ENCODE data around the gene CPD. TPM values are rescaled to one million over a fixed set of nuclear protein-coding genes. Genes with fewer than 3 reads are reported as not detected.

CPD gene
- polyA plus RNA-seq, 2 of the 4 experiments (the other 2 are of a cell fraction): 22.4 to 83.3 TPM

- Histone ChIP-seq H3K27ac (peak overlapping the region; percentile 84 to 93; a peak in 5 of 6 replicates), H3K9me3 (no peaks in the 10 kb centered on the region), H3K4me1 (peaks cover 62% of the 10 kb centered on the region), H3K4me3 (no peak overlapping the region), H3K4me2 (peak overlapping the region; percentile 81)
- FAIRE-seq: no peak
- ChIA-PET CTCF (interaction anchor here (0.8 to 5.0 kb wide), 5 partner anchors 37 to 570 kb away, joined by 3 to 35 read pairs (median 3); no protein-coding TSS in a partner anchor), POLR2A (interaction anchor here (0.7 to 1.8 kb wide), 3 partner anchors 16 to 99 kb away, joined by 3 to 5 read pairs (median 4); partner anchors contain the start of gene GOSR1)
- TF ChIP-seq EHF (CRISPR knock-in tag; IDR thresholded peaks at IDR 0.05) (no peak), JUN (IDR thresholded peaks at IDR 0.05) (no peak), KDM1A (IDR thresholded peaks at IDR 0.05; ENCODE audit: low read depth) (no peak), RAD21 (conservative IDR thresholded peaks at IDR 0.05 in 1 of 2, IDR thresholded peaks at IDR 0.05 in 1 of 2) (no peak), NR3C1 (IDR thresholded peaks at IDR 0.05) (no peak), NPAS2 (CRISPR knock-in tag; IDR thresholded peaks at IDR 0.05; ENCODE audit: borderline replicate concordance) (no peak), POLR2A (IDR thresholded peaks at IDR 0.05; ENCODE audit: low read length) (no peak), BCL3 (IDR thresholded peaks at IDR 0.05) (no peak), FOSB (CRISPR knock-in tag; IDR thresholded peaks at IDR 0.05) (no peak), ESRRA (IDR thresholded peaks at IDR 0.05; ENCODE audit: borderline replicate concordance, low read length) (no peak), ATOH8 (CRISPR knock-in tag; IDR thresholded peaks at IDR 0.05; ENCODE audit: low read depth) (no peak), BHLHE40 (IDR thresholded peaks at IDR 0.05; ENCODE audit: low read depth, low read length) (no peak), HES2 (IDR thresholded peaks at IDR 0.05) (no peak), RARB (CRISPR knock-in tag; IDR thresholded peaks at IDR 0.05) (no peak), USF2 (IDR thresholded peaks at IDR 0.05) (no peak), ZC3H11A (IDR thresholded peaks at IDR 0.05) (no peak)
- no peak for ATAC-seq
- DNase-seq (ENCODE audit: low read depth in 1 of 2, low spot score in 1 of 2): no peak
- 78% methylated on average over 11 of the region's 11 CpGs for WGBS (ENCODE audit: missing lambda C conversion rate)
These were observed 1.0 kb upstream of the CPD start for GRCh38 chr17:30377574-30378240.

- ChIA-PET POLR2A (interaction anchor here (0.7 to 1.8 kb wide), 2 partner anchors 18 to 99 kb away, joined by 4 to 5 read pairs; partner anchors contain the start of gene GOSR1), CTCF (interaction anchor here (0.8 to 5.0 kb wide), 3 partner anchors 38 to 571 kb away, joined by 3 to 35 read pairs (median 5); no protein-coding TSS in a partner anchor)
- DNase-seq (ENCODE audit: low read depth in 1 of 2, low spot score in 1 of 2) (no peak), FAIRE-seq (no peak), ATAC-seq (peak; percentile 1 to 3; a peak in 2 of 6 replicates)
- H3K9me3 ChIP-seq: no peaks in the 10 kb centered on the region
- 45% methylated on average over 31 of the region's 31 CpGs for WGBS (ENCODE audit: missing lambda C conversion rate)
- peaks cover 65% of the 10 kb centered on the region for H3K4me1 ChIP-seq
- TF ChIP-seq BHLHE40 (IDR thresholded peaks at IDR 0.05; ENCODE audit: low read depth, low read length) (no peak), ZSCAN20 (CRISPR knock-in tag; IDR thresholded peaks at IDR 0.05) (no peak), POLR2AphosphoS2 (conservative IDR thresholded peaks at IDR 0.05; ENCODE audit: low read length) (no peak), CEBPB (IDR thresholded peaks at IDR 0.05) (no peak), FOXS1 (CRISPR knock-in tag; IDR thresholded peaks at IDR 0.05) (no peak), SMC3 (IDR thresholded peaks at IDR 0.05) (no peak), ZFP36 (IDR thresholded peaks at IDR 0.05; ENCODE audit: borderline replicate concordance, partially characterized antibody) (no peak), USF2 (IDR thresholded peaks at IDR 0.05) (no peak), HES2 (IDR thresholded peaks at IDR 0.05) (no peak), GATA3 (IDR thresholded peaks at IDR 0.05; ENCODE audit: borderline replicate concordance) (no peak), NPAS2 (CRISPR knock-in tag; IDR thresholded peaks at IDR 0.05; ENCODE audit: borderline replicate concordance) (no peak), POLR2A (IDR thresholded peaks at IDR 0.05; ENCODE audit: low read length) (no peak), SREBF2 (IDR thresholded peaks at IDR 0.05) (no peak), ZC3H11A (IDR thresholded peaks at IDR 0.05) (no peak), JUN (IDR thresholded peaks at IDR 0.05) (no peak), HOXB13 (CRISPR knock-in tag; IDR thresholded peaks at IDR 0.05; ENCODE audit: low read depth) (no peak), ESRRA (IDR thresholded peaks at IDR 0.05; ENCODE audit: borderline replicate concordance, low read length) (no peak), HOXB5 (CRISPR knock-in tag; IDR thresholded peaks at IDR 0.05) (no peak), KDM5A (IDR thresholded peaks at IDR 0.05) (no peak)
- H3K4me3 ChIP-seq: peak overlapping the region; percentile 88
- H3K27ac ChIP-seq: peak overlapping the region; percentile 84 to 93
- H3K4me2 ChIP-seq: peak overlapping the region; percentile 81
These were observed 394 bp upstream of the CPD start for GRCh38 chr17:30378241-30378824.
